Measurements from ENCODE around the gene ZBTB39.
"Not testable (repeated sequence)": the region's sequence is repeated elsewhere in the genome, so short reads cannot be mapped to it uniquely, and the experiment has no call there.

ZBTB39 gene

GRCh38 chr12:57005980-57006808 lies at the start of gene ZBTB39:
Gene ZBTB39, minus strand, starts transcription at chr12:57006546. Its CDS starts 1,629 bp downstream, at chr12:57004917.
- DNase-seq: peak; percentile 73

GRCh38 chr12:57055824-57056223 lies 49.5 kb upstream of the ZBTB39 start:
- peak; percentile 42 for DNase-seq

- DNase-seq: not testable (repeated sequence)
Observed at GRCh38 chr12:57053901-57054300, 47.6 kb upstream of the ZBTB39 start.

GRCh38 chr12:57053146-57053545 lies 46.8 kb upstream of the ZBTB39 start:
- DNase-seq: not testable (repeated sequence)

GRCh38 chr12:57051011-57051410 lies 44.7 kb upstream of the ZBTB39 start:
- DNase-seq: no peak

- DNase-seq: peak; percentile 32
Observed at GRCh38 chr12:57049890-57050289, 43.5 kb upstream of the ZBTB39 start, which contains the start of gene MYO1A. Gene MYO1A, minus strand, starts transcription at chr12:57050129. Its CDS starts 1,806 bp downstream, at chr12:57048323.

- DNase-seq: no peak
Observed at GRCh38 chr12:57049119-57049446, 42.7 kb upstream of the ZBTB39 start.

GRCh38 chr12:57048423-57049118 lies 42.2 kb upstream of the ZBTB39 start:
- DNase-seq: no peak

- no peak for DNase-seq
Observed at GRCh38 chr12:57047981-57048380, 41.6 kb upstream of the ZBTB39 start.

- peak; percentile 68 for DNase-seq
Observed at GRCh38 chr12:57046947-57047890, 40.9 kb upstream of the ZBTB39 start.

GRCh38 chr12:57046086-57046791 lies 39.9 kb upstream of the ZBTB39 start:
- no peak for DNase-seq

- DNase-seq: no peak
Observed at GRCh38 chr12:57044889-57045288, 38.5 kb upstream of the ZBTB39 start.

- DNase-seq: no peak
Observed at GRCh38 chr12:57044468-57044867, 38.1 kb upstream of the ZBTB39 start.

- DNase-seq: no peak
Observed at GRCh38 chr12:57042695-57043094, 36.3 kb upstream of the ZBTB39 start.

GRCh38 chr12:57040750-57041149 lies 34.4 kb upstream of the ZBTB39 start:
- no peak for DNase-seq

- DNase-seq: no peak
Observed at GRCh38 chr12:57040211-57040610, 33.9 kb upstream of the ZBTB39 start.

GRCh38 chr12:57039016-57039798 lies 32.9 kb upstream of the ZBTB39 start:
- peak; percentile 75 for DNase-seq

GRCh38 chr12:57037264-57037663 lies 30.9 kb upstream of the ZBTB39 start:
- no peak for DNase-seq

GRCh38 chr12:57033431-57033830 lies 27.1 kb upstream of the ZBTB39 start:
- DNase-seq: no peak

- DNase-seq: no peak
Observed at GRCh38 chr12:57031789-57032188, 25.4 kb upstream of the ZBTB39 start.

- DNase-seq: peak; percentile 73
Observed at GRCh38 chr12:57031138-57031725, 24.9 kb upstream of the ZBTB39 start.

All from hematopoietic multipotent progenitor cell treated with erythropoietin and hydrocortisone succinate and interleukin-3 and kit ligand, for 6 days (in vitro differentiated cells).